Measurements from ENCODE around the gene MSI2.

The MSI2 gene

GRCh38 chr17:57234061-57234738, 22.1 kb upstream of the MSI2 start:
- Histone ChIP-seq H3K4me1 (ENCODE audit: insufficient read depth, low read length) (peaks cover 6% of the 10 kb centered on the region), H3K36me3 (ENCODE audit: insufficient read depth, low read length) (no peaks in the 10 kb centered on the region), H2AFZ (ENCODE audit: low read depth, low read length) (no peak overlapping the region), H3K9me3 (ENCODE audit: low read length) (no peaks in the 10 kb centered on the region), H3K4me3 (ENCODE audit: low read length) (no peak overlapping the region), H3K27me3 (ENCODE audit: insufficient read depth, low read length) (no peaks in the 10 kb centered on the region)

- H3K36me3 ChIP-seq (ENCODE audit: insufficient read depth, low read length): no peaks in the 10 kb centered on the region
- no peak overlapping the region for H3K4me3 ChIP-seq (ENCODE audit: low read length)
- peaks cover 6% of the 10 kb centered on the region for H3K4me1 ChIP-seq (ENCODE audit: insufficient read depth, low read length)
- no peaks in the 10 kb centered on the region for H3K27me3 ChIP-seq (ENCODE audit: insufficient read depth, low read length)
- H2AFZ ChIP-seq (ENCODE audit: low read depth, low read length): no peak overlapping the region
- no peaks in the 10 kb centered on the region for H3K9me3 ChIP-seq (ENCODE audit: low read length)
These were observed 21.6 kb upstream of the MSI2 start for GRCh38 chr17:57234739-57235092.

GRCh38 chr17:57235124-57235523, 21.2 kb upstream of the MSI2 start:
- Histone ChIP-seq H3K4me3 (ENCODE audit: low read length) (no peak overlapping the region), H2AFZ (ENCODE audit: low read depth, low read length) (no peak overlapping the region), H3K36me3 (ENCODE audit: insufficient read depth, low read length) (no peaks in the 10 kb centered on the region), H3K27me3 (ENCODE audit: insufficient read depth, low read length) (no peaks in the 10 kb centered on the region), H3K4me1 (ENCODE audit: insufficient read depth, low read length) (peaks cover 6% of the 10 kb centered on the region), H3K9me3 (ENCODE audit: low read length) (no peaks in the 10 kb centered on the region)

GRCh38 chr17:57236686-57237299, 19.5 kb upstream of the MSI2 start:
- H3K27me3 ChIP-seq (ENCODE audit: insufficient read depth, low read length): no peaks in the 10 kb centered on the region
- no peaks in the 10 kb centered on the region for H3K9me3 ChIP-seq (ENCODE audit: low read length)
- H3K4me3 ChIP-seq (ENCODE audit: low read length): no peak overlapping the region
- no peak overlapping the region for H2AFZ ChIP-seq (ENCODE audit: low read depth, low read length)
- peaks cover 6% of the 10 kb centered on the region for H3K4me1 ChIP-seq (ENCODE audit: insufficient read depth, low read length)
- no peaks in the 10 kb centered on the region for H3K36me3 ChIP-seq (ENCODE audit: insufficient read depth, low read length)

- no peaks in the 10 kb centered on the region for H3K9me3 ChIP-seq (ENCODE audit: low read length)
- H2AFZ ChIP-seq (ENCODE audit: low read depth, low read length): no peak overlapping the region
- H3K4me3 ChIP-seq (ENCODE audit: low read length): no peak overlapping the region
- H3K4me1 ChIP-seq (ENCODE audit: insufficient read depth, low read length): no peaks in the 10 kb centered on the region
- no peaks in the 10 kb centered on the region for H3K36me3 ChIP-seq (ENCODE audit: insufficient read depth, low read length)
- no peaks in the 10 kb centered on the region for H3K27me3 ChIP-seq (ENCODE audit: insufficient read depth, low read length)
These were observed 15.7 kb upstream of the MSI2 start for GRCh38 chr17:57240648-57241047.

GRCh38 chr17:57242148-57242547, 14.2 kb upstream of the MSI2 start:
- H3K36me3 ChIP-seq (ENCODE audit: insufficient read depth, low read length): no peaks in the 10 kb centered on the region
- no peaks in the 10 kb centered on the region for H3K4me1 ChIP-seq (ENCODE audit: insufficient read depth, low read length)

GRCh38 chr17:57243171-57243622, 13.1 kb upstream of the MSI2 start:
- Histone ChIP-seq H3K4me3 (ENCODE audit: low read length) (no peak overlapping the region), H3K36me3 (ENCODE audit: insufficient read depth, low read length) (no peaks in the 10 kb centered on the region), H3K27me3 (ENCODE audit: insufficient read depth, low read length) (no peaks in the 10 kb centered on the region), H3K4me1 (ENCODE audit: insufficient read depth, low read length) (no peaks in the 10 kb centered on the region), H3K9me3 (ENCODE audit: low read length) (no peaks in the 10 kb centered on the region), H2AFZ (ENCODE audit: low read depth, low read length) (no peak overlapping the region)

More at GRCh38 chr17:57242148-57242547, 14.2 kb upstream of the MSI2 start:
- no peak overlapping the region for H2AFZ ChIP-seq (ENCODE audit: low read depth, low read length)
- no peaks in the 10 kb centered on the region for H3K9me3 ChIP-seq (ENCODE audit: low read length)
- H3K27me3 ChIP-seq (ENCODE audit: insufficient read depth, low read length): no peaks in the 10 kb centered on the region
- no peak overlapping the region for H3K4me3 ChIP-seq (ENCODE audit: low read length)

GRCh38 chr17:57245786-57246185, 10.5 kb upstream of the MSI2 start:
- no peak overlapping the region for H3K4me3 ChIP-seq (ENCODE audit: low read length)
- peaks cover 2% of the 10 kb centered on the region for H3K9me3 ChIP-seq (ENCODE audit: low read length)
- no peaks in the 10 kb centered on the region for H3K36me3 ChIP-seq (ENCODE audit: insufficient read depth, low read length)
- no peaks in the 10 kb centered on the region for H3K4me1 ChIP-seq (ENCODE audit: insufficient read depth, low read length)
- H2AFZ ChIP-seq (ENCODE audit: low read depth, low read length): no peak overlapping the region
- H3K27me3 ChIP-seq (ENCODE audit: insufficient read depth, low read length): no peaks in the 10 kb centered on the region

- Histone ChIP-seq H3K4me1 (ENCODE audit: insufficient read depth, low read length) (no peaks in the 10 kb centered on the region), H3K27me3 (ENCODE audit: insufficient read depth, low read length) (no peaks in the 10 kb centered on the region), H2AFZ (ENCODE audit: low read depth, low read length) (no peak overlapping the region), H3K9me3 (ENCODE audit: low read length) (peaks cover 5% of the 10 kb centered on the region), H3K36me3 (ENCODE audit: insufficient read depth, low read length) (no peaks in the 10 kb centered on the region), H3K4me3 (ENCODE audit: low read length) (no peak overlapping the region)
These were observed 10.1 kb upstream of the MSI2 start for GRCh38 chr17:57246257-57246656.

- Histone ChIP-seq H2AFZ (ENCODE audit: low read depth, low read length) (no peak overlapping the region), H3K9me3 (ENCODE audit: low read length) (peaks cover 5% of the 10 kb centered on the region), H3K4me1 (ENCODE audit: insufficient read depth, low read length) (no peaks in the 10 kb centered on the region), H3K36me3 (ENCODE audit: insufficient read depth, low read length) (no peaks in the 10 kb centered on the region), H3K4me3 (ENCODE audit: low read length) (no peak overlapping the region), H3K27me3 (ENCODE audit: insufficient read depth, low read length) (no peaks in the 10 kb centered on the region)
These were observed 9.1 kb upstream of the MSI2 start for GRCh38 chr17:57247261-57247660.

GRCh38 chr17:57247913-57248312, 8.4 kb upstream of the MSI2 start:
- no peaks in the 10 kb centered on the region for H3K4me1 ChIP-seq (ENCODE audit: insufficient read depth, low read length)
- no peak overlapping the region for H3K4me3 ChIP-seq (ENCODE audit: low read length)
- no peak overlapping the region for H2AFZ ChIP-seq (ENCODE audit: low read depth, low read length)
- no peaks in the 10 kb centered on the region for H3K36me3 ChIP-seq (ENCODE audit: insufficient read depth, low read length)
- no peaks in the 10 kb centered on the region for H3K27me3 ChIP-seq (ENCODE audit: insufficient read depth, low read length)
- H3K9me3 ChIP-seq (ENCODE audit: low read length): peaks cover 5% of the 10 kb centered on the region

- Histone ChIP-seq H3K4me1 (ENCODE audit: insufficient read depth, low read length) (no peaks in the 10 kb centered on the region), H3K9me3 (ENCODE audit: low read length) (peaks cover 6% of the 10 kb centered on the region), H3K4me3 (ENCODE audit: low read length) (no peak overlapping the region), H2AFZ (ENCODE audit: low read depth, low read length) (no peak overlapping the region), H3K27me3 (ENCODE audit: insufficient read depth, low read length) (no peaks in the 10 kb centered on the region), H3K36me3 (ENCODE audit: insufficient read depth, low read length) (no peaks in the 10 kb centered on the region)
These were observed 6.8 kb upstream of the MSI2 start for GRCh38 chr17:57249520-57249919.

- Histone ChIP-seq H3K4me3 (ENCODE audit: low read length) (no peak overlapping the region), H2AFZ (ENCODE audit: low read depth, low read length) (no peak overlapping the region), H3K36me3 (ENCODE audit: insufficient read depth, low read length) (no peaks in the 10 kb centered on the region), H3K4me1 (ENCODE audit: insufficient read depth, low read length) (no peaks in the 10 kb centered on the region), H3K27me3 (ENCODE audit: insufficient read depth, low read length) (no peaks in the 10 kb centered on the region), H3K9me3 (ENCODE audit: low read length) (peaks cover 6% of the 10 kb centered on the region)
These were observed 5.0 kb upstream of the MSI2 start for GRCh38 chr17:57251211-57251787.
